GM21737 (cell line): ENCODE measurements around the gene PELI3.

Experiments
- ATAC-seq: cut with Tn5 transposase; IDR thresholded peaks from one replicate; pipeline ENCODE4 v1.9.1; 2021; ENCODE audit warnings: mild to moderate bottlenecking, moderate library complexity; ENCODE audit not compliant: unreplicated experiment

The PELI3 gene

DNA sequence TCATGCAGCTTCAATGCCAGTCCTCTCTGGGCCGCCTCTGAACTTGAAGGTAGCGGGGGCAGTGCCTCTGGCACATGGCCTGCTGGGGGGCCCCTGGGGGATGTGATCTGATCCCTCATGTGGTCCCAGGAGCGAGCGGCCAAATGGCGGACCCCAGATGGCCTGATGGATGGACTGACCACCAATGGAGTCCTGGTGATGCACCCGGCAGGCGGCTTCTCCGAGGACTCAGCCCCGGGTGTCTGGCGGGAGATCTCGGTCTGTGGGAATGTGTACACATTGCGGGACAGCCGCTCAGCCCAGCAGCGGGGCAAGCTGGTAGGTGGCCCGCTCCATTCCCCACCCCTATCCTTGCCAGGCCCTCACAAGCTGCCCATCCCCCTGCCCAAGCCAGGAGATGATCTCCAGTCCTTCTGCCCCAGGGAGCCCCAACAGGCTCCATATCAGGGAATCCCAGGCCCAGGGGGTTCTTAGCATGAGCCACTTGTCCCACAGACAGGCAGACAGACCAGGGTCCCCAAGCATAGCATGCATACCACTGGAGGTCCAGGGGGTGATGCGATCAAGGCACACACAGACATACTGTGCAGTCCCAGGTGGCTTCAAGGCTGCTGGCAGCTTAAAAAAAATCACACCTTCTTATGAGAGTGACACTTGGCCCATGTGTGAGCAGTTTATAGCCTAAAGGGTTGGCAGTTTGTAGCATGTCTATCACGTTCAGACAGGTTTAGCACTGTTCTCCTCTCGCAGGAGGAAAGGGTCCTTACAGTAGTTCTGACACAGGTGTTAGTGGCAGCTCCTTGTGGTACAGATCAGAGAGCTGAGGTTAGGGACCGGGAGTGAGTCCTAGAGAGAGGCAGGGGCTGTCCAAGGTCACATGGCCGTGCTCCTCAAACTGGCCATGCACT, 7.2 kb downstream of the PELI3 start:
- ATAC-seq = no peak

DNA sequence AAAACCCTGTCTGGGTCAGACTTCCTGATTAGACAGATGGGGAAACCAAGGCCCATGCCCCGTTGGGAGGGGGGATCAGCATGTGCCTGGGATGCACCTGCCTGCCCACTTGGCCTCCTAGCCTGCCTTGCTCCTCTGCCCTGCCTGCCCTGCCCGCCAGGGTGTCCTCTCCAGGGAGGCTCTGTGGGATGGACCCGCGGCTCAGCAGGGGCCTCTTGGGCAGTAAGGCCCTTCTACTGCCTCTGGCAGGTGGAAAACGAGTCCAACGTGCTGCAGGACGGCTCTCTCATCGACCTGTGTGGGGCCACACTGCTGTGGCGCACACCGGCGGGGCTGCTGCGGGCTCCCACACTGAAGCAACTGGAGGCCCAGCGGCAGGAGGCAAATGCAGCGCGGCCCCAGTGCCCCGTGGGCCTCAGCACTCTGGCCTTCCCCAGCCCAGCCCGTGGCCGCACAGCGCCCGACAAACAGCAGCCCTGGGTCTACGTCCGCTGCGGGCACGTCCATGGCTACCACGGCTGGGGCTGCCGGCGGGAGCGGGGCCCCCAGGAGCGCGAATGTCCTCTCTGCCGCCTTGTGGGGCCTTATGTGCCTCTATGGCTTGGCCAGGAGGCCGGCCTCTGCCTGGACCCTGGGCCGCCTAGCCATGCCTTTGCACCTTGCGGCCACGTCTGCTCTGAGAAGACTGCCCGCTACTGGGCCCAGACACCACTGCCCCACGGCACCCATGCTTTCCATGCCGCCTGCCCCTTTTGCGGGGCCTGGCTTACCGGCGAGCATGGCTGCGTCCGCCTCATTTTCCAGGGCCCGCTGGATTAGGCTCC, 8.9 kb downstream of the PELI3 start:
- no peak for ATAC-seq

- ATAC-seq = no peak
These were observed 9.6 kb downstream of the PELI3 start for GRCh38 chr11:66476173-66476840.

- no peak for ATAC-seq
These were observed 10.1 kb downstream of the PELI3 start for GRCh38 chr11:66476841-66477251.

DNA sequence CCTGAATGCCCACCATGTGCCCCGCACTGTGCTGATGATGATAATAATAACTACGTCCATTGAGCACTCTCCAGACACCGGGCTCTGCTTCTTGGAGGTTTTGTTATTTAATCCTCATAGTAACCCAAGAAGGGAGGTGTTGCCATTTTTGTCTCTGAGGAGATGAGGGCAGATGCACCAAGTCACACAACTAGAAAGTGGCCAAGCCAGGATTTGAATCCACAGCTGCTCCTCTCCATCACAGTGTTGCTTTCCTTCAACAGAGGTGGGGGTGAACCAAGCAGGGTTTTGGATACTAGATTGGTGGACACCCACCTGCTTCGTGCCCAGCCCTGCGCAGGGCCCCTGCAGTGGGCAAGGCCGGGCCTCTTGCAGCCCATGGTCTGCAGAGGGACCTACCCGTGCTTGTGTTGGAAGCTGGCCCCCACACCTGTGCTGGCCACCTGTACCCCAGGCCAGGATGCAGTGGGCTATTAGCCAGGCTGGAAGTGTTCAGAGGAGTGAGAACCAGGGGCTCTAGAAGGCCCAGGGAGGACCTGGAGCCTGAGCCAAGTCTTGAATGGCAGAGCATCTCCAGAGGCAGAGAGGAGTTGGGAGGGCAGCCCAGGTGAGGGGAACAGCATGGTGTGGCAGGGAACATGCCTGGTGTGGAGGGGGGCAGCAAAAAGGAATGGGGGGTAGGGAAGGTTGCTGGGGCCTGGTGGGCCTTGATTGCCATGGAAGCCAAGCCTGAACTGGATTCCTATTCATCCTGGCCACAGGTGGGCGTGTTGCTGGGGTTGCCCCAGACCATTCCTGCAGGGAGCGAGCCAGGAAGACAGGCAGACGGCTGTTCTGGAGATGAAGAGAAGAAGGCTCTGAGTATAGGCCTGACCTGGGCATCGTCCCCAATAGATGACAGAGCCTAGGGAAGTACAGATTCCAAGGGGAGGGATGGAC, 10.8 kb downstream of the PELI3 start:
- no peak for ATAC-seq

DNA sequence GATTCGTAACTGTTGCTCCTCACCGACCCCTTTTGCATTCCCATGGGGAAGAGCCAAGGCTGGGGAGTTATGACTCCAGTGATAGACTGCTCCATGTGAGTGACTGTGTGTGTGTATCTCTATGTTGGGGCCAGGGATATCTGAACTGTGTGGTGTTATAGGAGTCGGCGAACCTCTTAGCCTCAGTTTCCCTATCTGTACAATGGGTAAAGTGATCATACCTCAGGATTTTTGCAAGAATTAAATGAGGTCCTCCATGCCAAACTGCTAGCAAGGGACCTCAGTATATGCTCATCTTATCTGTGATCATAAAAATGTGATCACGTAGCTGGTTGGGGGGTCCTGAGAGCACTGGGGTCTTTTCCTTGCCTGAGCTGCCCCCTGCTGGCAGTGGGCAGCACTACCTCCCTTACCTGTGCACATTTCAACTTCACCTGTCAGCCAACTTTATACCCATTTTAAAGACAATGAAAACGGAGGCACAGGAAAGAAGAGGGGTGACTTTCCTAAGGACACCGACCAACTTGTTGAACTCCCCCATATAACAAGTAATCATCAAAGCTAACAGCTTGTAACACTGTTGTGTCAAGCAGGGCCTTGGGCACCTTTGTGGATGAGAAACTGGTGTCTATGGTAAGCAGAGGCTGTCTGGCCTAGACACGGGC, 12.2 kb downstream of the PELI3 start:
- ATAC-seq = no peak

- no peak for ATAC-seq
These were observed 12.8 kb downstream of the PELI3 start for GRCh38 chr11:66479394-66480116.

DNA sequence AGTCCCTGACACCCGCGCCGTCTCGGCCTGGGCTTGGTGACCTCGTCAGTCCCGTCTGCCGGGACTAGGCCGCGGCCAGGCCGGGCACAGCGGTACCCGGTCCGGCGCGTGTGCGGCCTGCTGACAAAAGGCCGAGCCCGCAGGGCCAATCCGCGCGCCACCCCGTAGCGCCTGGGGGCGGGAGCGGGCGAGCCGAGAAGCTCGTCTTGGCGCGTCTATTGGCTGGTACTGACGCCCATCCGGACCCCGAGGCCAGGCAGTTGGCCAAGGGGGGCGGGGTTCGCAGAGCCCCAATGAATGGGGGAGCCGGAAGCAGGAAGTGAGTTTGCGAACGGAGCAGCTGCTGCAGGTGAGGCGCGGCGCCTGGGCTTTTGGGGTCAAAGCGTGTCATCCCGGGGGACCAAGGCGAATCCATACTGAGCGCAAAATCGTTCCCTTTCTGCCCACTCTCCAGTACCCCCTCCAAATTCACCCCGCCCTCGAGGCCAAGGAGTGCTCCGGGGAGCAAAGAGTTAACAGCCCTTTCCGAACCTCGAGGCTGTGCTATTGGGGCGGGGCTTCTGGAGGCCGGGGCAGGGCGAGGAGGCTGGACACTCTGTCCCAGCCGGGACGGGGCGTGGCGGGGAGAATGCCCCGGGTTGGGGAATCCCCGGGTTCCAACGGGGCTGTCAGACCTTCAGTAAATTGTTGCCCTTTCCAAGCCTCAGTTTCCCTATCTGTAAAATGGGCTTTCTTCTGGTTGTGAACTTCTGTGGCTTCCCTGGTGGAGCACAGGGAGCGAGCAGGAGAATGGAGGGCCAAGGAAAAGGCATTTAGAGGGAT, 13.6 kb downstream of the PELI3 start, which contains the start of gene DPP3:
Gene DPP3, plus strand, starts transcription at position 318 of the 822 bp plus-strand sequence. CDS start 1,767 bp downstream, outside the sequence.
- ATAC-seq = peak; percentile 86

GRCh38 chr11:66484806-66485380, 18.2 kb downstream of the PELI3 start:
- ATAC-seq = no peak

GRCh38 chr11:66488957-66489356, 22.3 kb downstream of the PELI3 start:
- no peak for ATAC-seq

DNA sequence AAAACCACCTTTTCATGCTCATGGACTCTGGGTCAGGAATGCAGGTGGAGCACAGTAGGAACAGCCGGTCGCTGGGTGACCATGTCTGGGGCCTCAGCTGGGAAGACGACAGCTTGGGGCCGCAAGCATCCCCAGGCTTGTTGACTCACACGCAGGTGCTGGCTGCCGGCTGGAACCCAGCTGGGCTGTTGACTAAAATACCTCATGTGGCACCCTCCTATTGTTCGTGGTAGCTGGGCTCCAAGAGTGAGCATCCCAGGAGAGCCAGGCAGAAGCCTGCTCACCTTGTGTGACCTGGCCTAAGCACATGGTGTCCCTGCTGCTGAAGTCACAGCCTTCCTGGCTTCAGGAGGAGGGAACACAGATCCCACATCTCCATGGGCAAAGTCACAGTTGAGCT, 22.9 kb downstream of the PELI3 start:
- no peak for ATAC-seq

- ATAC-seq = no peak
These were observed 24.7 kb downstream of the PELI3 start for GRCh38 chr11:66491315-66491935.

DNA sequence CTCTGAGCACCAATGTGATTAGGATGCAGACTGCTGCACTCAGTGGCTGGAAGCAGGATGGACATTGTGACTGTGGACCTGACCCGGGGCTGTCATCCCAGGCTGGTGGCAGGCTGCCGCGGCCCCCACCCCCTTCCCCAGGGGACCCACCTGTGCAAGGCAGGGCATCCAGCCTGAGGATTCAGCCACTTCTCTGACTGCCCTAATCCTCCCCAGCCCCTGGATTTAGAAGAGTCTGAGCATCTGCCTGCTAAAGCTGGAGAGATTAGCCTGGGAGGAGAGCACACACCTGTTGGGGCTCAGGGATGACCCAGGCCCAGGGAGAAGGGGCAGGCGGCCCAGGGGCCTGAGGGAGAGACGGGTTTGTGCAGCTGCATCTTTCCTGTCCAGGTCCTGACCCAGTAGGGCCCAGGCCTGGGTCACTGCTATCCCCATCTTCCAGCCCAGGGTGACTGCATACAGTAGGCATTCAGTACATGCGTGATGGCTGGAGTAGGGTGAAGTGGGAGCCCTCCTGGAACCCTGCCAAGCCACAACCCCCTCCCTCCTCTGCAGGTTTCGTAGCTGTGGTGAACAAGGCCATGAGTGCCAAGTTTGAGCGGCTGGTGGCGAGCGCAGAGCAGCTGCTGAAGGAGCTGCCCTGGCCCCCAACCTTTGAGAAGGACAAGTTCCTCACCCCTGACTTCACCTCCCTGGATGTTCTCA, 25.6 kb downstream of the PELI3 start:
- ATAC-seq = no peak

- no peak for ATAC-seq
These were observed 26.4 kb downstream of the PELI3 start for GRCh38 chr11:66493130-66493529.

DNA sequence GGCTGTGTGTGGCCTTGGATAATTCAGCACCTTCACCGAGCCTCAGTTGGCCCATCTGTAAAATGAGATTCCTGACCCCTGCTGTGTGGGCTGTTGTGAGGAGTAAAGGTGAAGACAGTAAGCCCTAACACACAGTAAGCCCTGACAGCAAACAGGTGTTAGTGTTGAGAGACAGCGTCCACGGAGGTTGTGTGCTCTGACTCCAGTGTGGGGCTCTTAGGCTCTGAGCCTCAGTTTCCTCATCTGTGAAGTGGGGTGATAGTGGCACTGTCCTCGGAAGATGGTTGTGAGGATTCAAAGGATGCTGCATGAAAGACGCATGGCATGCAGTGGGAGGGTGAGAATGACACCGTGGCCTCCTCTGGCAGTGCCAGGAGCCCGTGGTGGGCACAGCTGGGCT, 27.8 kb downstream of the PELI3 start:
- no peak for ATAC-seq

DNA sequence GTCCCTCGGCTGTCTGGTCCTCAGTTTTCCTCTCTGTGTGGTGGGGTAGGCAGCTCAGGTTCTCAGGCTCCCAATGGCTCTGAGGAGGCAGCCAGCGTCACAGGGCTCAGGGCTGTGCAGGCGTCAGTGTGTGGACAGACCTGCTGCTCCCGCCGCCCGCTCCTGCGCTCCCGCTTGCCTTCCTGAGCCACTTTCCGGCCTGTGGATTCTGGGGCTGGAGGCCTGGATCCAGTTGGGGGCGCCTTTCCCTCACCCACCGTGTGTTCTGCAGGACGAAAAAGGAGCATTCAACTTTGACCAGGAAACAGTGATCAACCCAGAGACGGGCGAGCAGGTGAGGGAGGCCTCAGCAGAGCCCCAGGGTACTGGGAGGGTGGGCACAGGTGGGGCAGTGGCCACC, 28.2 kb downstream of the PELI3 start:
- no peak for ATAC-seq

DNA sequence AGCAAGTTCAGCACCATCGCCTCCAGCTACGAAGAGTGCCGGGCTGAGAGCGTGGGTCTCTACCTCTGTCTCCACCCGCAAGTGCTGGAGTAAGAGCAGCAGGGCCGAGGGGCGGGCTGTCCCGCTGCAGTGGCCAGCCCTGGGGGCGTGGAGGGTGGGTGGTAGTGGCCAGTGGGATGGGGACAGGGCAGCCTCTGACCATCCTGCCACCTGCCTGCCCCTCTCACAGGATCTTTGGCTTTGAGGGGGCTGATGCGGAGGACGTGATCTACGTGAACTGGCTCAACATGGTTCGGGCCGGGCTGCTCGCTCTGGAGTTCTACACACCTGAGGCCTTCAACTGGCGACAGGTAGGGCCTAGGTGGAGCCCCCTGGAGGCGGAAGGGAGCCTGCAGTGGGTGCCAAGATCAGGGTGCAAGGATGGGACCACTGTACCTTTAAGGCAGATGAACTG, 28.7 kb downstream of the PELI3 start:
- no peak for ATAC-seq
